Islet precursor cell (in vitro differentiated cells): Measurements from ENCODE around the gene ABCC8.

ENCODE experiments used
- DNase-seq: peaks from one replicate; pipeline ENCODE4 v3.0.0-alpha.2; 2018

Gene ABCC8

GRCh38 chr11:17343257-17343656 is 133.4 kb downstream of the ABCC8 start:
- DNase-seq = no peak
